ENCODE results near the gene BCL2L13.

DNA sequence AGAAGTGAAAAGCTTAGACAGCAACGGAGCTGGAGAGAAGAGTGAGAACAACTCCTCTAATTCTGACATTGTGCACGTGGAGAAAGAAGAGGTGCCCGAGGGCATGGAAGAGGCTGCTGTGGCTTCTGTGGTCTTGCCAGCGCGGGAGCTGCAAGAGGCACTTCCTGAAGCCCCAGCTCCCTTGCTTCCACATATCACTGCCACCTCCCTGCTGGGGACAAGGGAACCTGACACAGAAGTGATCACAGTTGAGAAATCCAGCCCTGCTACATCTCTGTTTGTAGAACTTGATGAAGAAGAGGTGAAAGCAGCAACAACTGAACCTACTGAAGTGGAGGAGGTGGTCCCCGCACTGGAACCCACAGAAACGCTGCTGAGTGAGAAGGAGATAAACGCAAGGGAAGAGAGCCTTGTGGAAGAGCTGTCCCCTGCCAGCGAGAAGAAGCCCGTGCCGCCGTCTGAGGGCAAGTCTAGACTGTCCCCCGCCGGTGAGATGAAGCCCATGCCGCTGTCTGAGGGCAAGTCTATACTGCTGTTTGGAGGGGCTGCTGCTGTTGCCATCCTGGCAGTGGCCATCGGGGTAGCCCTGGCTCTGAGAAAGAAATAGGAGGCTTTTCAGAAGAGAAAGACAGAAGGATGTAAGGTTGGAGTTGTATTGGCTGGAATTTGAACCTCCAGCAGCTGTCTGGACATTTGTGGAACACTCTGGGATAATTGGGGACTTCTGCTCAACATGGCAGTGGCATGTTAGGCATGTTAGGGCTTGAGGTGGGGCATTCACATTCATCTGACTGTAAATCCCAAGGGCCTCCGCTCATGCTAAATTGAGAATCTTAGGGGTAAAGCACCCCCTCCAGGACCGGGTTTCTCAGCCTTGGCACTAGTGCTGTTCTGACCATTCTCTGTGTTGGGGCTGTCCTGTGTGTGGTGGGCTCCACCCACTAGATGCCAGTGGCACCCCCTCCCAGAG, 88.7 kb downstream of the BCL2L13 start:
- TF ChIP-seq, protein P1, sequence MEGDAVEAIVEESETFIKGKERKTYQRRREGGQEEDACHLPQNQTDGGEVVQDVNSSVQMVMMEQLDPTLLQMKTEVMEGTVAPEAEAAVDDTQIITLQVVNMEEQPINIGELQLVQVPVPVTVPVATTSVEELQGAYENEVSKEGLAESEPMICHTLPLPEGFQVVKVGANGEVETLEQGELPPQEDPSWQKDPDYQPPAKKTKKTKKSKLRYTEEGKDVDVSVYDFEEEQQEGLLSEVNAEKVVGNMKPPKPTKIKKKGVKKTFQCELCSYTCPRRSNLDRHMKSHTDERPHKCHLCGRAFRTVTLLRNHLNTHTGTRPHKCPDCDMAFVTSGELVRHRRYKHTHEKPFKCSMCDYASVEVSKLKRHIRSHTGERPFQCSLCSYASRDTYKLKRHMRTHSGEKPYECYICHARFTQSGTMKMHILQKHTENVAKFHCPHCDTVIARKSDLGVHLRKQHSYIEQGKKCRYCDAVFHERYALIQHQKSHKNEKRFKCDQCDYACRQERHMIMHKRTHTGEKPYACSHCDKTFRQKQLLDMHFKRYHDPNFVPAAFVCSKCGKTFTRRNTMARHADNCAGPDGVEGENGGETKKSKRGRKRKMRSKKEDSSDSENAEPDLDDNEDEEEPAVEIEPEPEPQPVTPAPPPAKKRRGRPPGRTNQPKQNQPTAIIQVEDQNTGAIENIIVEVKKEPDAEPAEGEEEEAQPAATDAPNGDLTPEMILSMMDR (IDR thresholded peaks at IDR 0.05), result no peak
- TF ChIP-seq POLR2AphosphoS5 (IDR thresholded peaks at IDR 0.05), result no peak
- no peak for TF ChIP-seq POLR2A (IDR thresholded peaks at IDR 0.05)
